ENCODE data around the gene RNF32. TPM values are rescaled to one million over a fixed set of nuclear protein-coding genes. Genes with fewer than 3 reads are reported as not detected.

RNF32 gene
- total RNA-seq, 4 donors from 2014 or later: 0.29 to 1.1 (median 0.83) TPM; not detected in 1

GRCh38 chr7:156659961-156660360 is 19.4 kb downstream of the RNF32 start:
- intact Hi-C loops (cut with DNase I): no loop called here
- DNase-seq (ENCODE audit: extremely low spot score): no peak

GRCh38 chr7:156661637-156662036 is 21.1 kb downstream of the RNF32 start:
- 77% methylated on average over 5 of the region's 5 CpGs for WGBS

More at GRCh38 chr7:156659961-156660360, 19.4 kb downstream of the RNF32 start:
- Histone ChIP-seq H3K4me3 (no peak overlapping the region), H3K27me3 (peaks cover 0 to 7% (median 0%) of the 10 kb centered on the region in 4 donors), H3K27ac (replicated peaks in 1 of 4) (no peak overlapping the region), H3K4me1 (no peaks in the 10 kb centered on the region), H3K36me3 (no peaks in the 10 kb centered on the region), H3K9me3 (no peaks in the 10 kb centered on the region)
- 75% methylated on average over 11 of the region's 11 CpGs for WGBS
- TF ChIP-seq, protein P1, sequence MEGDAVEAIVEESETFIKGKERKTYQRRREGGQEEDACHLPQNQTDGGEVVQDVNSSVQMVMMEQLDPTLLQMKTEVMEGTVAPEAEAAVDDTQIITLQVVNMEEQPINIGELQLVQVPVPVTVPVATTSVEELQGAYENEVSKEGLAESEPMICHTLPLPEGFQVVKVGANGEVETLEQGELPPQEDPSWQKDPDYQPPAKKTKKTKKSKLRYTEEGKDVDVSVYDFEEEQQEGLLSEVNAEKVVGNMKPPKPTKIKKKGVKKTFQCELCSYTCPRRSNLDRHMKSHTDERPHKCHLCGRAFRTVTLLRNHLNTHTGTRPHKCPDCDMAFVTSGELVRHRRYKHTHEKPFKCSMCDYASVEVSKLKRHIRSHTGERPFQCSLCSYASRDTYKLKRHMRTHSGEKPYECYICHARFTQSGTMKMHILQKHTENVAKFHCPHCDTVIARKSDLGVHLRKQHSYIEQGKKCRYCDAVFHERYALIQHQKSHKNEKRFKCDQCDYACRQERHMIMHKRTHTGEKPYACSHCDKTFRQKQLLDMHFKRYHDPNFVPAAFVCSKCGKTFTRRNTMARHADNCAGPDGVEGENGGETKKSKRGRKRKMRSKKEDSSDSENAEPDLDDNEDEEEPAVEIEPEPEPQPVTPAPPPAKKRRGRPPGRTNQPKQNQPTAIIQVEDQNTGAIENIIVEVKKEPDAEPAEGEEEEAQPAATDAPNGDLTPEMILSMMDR (IDR thresholded peaks at IDR 0.05): no peak
- TF ChIP-seq POLR2A (IDR thresholded peaks at IDR 0.05; ENCODE audit: low read depth) (no peak), POLR2AphosphoS5 (IDR thresholded peaks at IDR 0.05) (no peak)

GRCh38 chr7:156662277-156662676 is 21.7 kb downstream of the RNF32 start:
- 85% methylated on average over 4 of the region's 4 CpGs for WGBS
- intact Hi-C loops (cut with DNase I): no loop called here

More at GRCh38 chr7:156661637-156662036, 21.1 kb downstream of the RNF32 start:
- H3K4me1 ChIP-seq: no peaks in the 10 kb centered on the region
- no peak overlapping the region for H3K4me3 ChIP-seq
- H3K36me3 ChIP-seq: no peaks in the 10 kb centered on the region
- no peak overlapping the region for H3K27ac ChIP-seq (replicated peaks in 1 of 4)
- no peaks in the 10 kb centered on the region for H3K9me3 ChIP-seq
- intact Hi-C loops (cut with DNase I): no loop called here
- peaks cover 0 to 4% (median 0%) of the 10 kb centered on the region in 4 donors for H3K27me3 ChIP-seq
- TF ChIP-seq POLR2AphosphoS5 (IDR thresholded peaks at IDR 0.05) (no peak), POLR2A (IDR thresholded peaks at IDR 0.05; ENCODE audit: low read depth) (no peak), EP300 (IDR thresholded peaks at IDR 0.05) (no peak)
- TF ChIP-seq, protein P1 (IDR thresholded peaks at IDR 0.05): no peak
- DNase-seq (ENCODE audit: extremely low spot score): no peak

GRCh38 chr7:156665101-156665500 is 24.5 kb downstream of the RNF32 start:
- no peak overlapping the region for H3K27ac ChIP-seq (replicated peaks in 1 of 4)
- no peak for DNase-seq (ENCODE audit: extremely low spot score)
- intact Hi-C loops (cut with DNase I): no loop called here
- H3K4me3 ChIP-seq: no peak overlapping the region
- no peak for TF ChIP-seq POLR2AphosphoS5 (IDR thresholded peaks at IDR 0.05)
- TF ChIP-seq, protein P1 (IDR thresholded peaks at IDR 0.05): no peak
- TF ChIP-seq EP300 (IDR thresholded peaks at IDR 0.05): no peak
- no peak for TF ChIP-seq POLR2A (IDR thresholded peaks at IDR 0.05; ENCODE audit: low read depth)
- no peaks in the 10 kb centered on the region for H3K9me3 ChIP-seq
- peaks cover 0 to 13% (median 9%) of the 10 kb centered on the region in 4 donors for H3K36me3 ChIP-seq
- H3K4me1 ChIP-seq: no peaks in the 10 kb centered on the region
- H3K27me3 ChIP-seq: no peaks in the 10 kb centered on the region
- WGBS: 72% methylated on average over 4 of the region's 4 CpGs

More at GRCh38 chr7:156662277-156662676, 21.7 kb downstream of the RNF32 start:
- Histone ChIP-seq H3K4me3 (no peak overlapping the region), H3K4me1 (no peaks in the 10 kb centered on the region), H3K27me3 (no peaks in the 10 kb centered on the region), H3K27ac (replicated peaks in 1 of 4) (no peak overlapping the region), H3K36me3 (no peaks in the 10 kb centered on the region), H3K9me3 (no peaks in the 10 kb centered on the region)
- DNase-seq (ENCODE audit: extremely low spot score): no peak
- TF ChIP-seq POLR2A (IDR thresholded peaks at IDR 0.05; ENCODE audit: low read depth) (no peak), POLR2AphosphoS5 (IDR thresholded peaks at IDR 0.05) (no peak), EP300 (IDR thresholded peaks at IDR 0.05) (no peak)
- TF ChIP-seq, protein P1 (IDR thresholded peaks at IDR 0.05): no peak
